Loucy (cell line): ENCODE measurements around the gene TACR2.
A peak's percentile ranks its signal among the peaks of the same experiment; 100 is the strongest.

Source experiments
- H2AFZ ChIP-seq: fragments of 200-600 bp; sonication (generic); 2 replicates; pipeline ENCODE4 v1.6.0; 2016; ENCODE audit warnings: antibody characterized with exemption, mild to moderate bottlenecking, low read length, moderate library complexity
- H3F3A ChIP-seq: fragments of 200-600 bp; 2 replicates; pipeline ENCODE4 v1.6.0; 2016; ENCODE audit warnings: antibody characterized with exemption, low read depth, mild to moderate bottlenecking
- H3K27me3 ChIP-seq: fragments of 200-600 bp; sonication (generic); 2 replicates; pipeline ENCODE4 v1.6.1; 2014; ENCODE audit warnings: low read length, mild to moderate bottlenecking; ENCODE audit not compliant: insufficient read depth, poor library complexity, severe bottlenecking
- H3K36me3 ChIP-seq: fragments of 200-600 bp; sonication (generic); 2 replicates; pipeline ENCODE4 v1.6.1; 2016; ENCODE audit warnings: low read length; ENCODE audit not compliant: insufficient read depth
- H3K4me1 ChIP-seq: fragments of 200-600 bp; sonication (generic); 2 replicates; pipeline ENCODE4 v1.5.1; 2014; ENCODE audit warnings: low read length, mild to moderate bottlenecking; ENCODE audit not compliant: insufficient read depth, poor library complexity, severe bottlenecking
- H3K4me2 ChIP-seq: fragments of 200-600 bp; sonication (generic); 2 replicates; pipeline ENCODE4 v1.6.0; 2014; ENCODE audit warnings: antibody characterized with exemption, low read length, low read depth, mild to moderate bottlenecking; ENCODE audit not compliant: poor library complexity, severe bottlenecking
- H3K4me3 ChIP-seq: fragments of 200-600 bp; sonication (generic); 2 replicates; pipeline ENCODE4 v1.5.1; 2014; ENCODE audit warnings: low read length, mild to moderate bottlenecking, mixed read lengths; ENCODE audit not compliant: poor library complexity, severe bottlenecking
- H3K79me2 ChIP-seq: fragments of 200-600 bp; sonication (generic); 2 replicates; pipeline ENCODE4 v1.6.1; 2014; ENCODE audit warnings: low read length; ENCODE audit not compliant: insufficient read depth
- H3K9ac ChIP-seq: fragments of 200-600 bp; sonication (generic); 2 replicates; pipeline ENCODE4 v1.6.0; 2014; ENCODE audit warnings: mild to moderate bottlenecking, low read depth, low read length, moderate library complexity; ENCODE audit not compliant: poor library complexity, severe bottlenecking
- H3K9me2 ChIP-seq: fragments of 200-600 bp; sonication (generic); replicated peaks from 2 replicates; pipeline ENCODE4 v1.6.1; 2016; ENCODE audit warnings: low read depth, low read length, mixed read lengths
- H3K9me3 ChIP-seq: fragments of 200-600 bp; sonication (generic); 2 replicates; pipeline ENCODE4 v1.6.1; 2014; ENCODE audit warnings: mild to moderate bottlenecking, antibody characterized with exemption, low read length, low read depth; ENCODE audit not compliant: insufficient read depth
- H4K20me1 ChIP-seq: fragments of 200-600 bp; sonication (generic); 2 replicates; pipeline ENCODE4 v1.6.0; 2014; ENCODE audit warnings: antibody characterized with exemption, low read length, mild to moderate bottlenecking; ENCODE audit not compliant: insufficient read depth, poor library complexity, severe bottlenecking
- EZH2phosphoT487 ChIP-seq: fragments of 200-600 bp; IDR thresholded peaks from 2 replicates; pipeline ENCODE4 v1.6.1; 2018; ENCODE audit warnings: antibody characterized with exemption, mild to moderate bottlenecking, moderate library complexity, borderline replicate concordance
- TF ChIP-seq, protein P1 (sequence below): fragments of 200-600 bp; sonication (generic); conservative IDR thresholded peaks from 2 replicates; pipeline ENCODE4 v1.5.1; 2014; ENCODE audit warnings: mild to moderate bottlenecking, antibody characterized with exemption, low read length

The TACR2 gene

DNA sequence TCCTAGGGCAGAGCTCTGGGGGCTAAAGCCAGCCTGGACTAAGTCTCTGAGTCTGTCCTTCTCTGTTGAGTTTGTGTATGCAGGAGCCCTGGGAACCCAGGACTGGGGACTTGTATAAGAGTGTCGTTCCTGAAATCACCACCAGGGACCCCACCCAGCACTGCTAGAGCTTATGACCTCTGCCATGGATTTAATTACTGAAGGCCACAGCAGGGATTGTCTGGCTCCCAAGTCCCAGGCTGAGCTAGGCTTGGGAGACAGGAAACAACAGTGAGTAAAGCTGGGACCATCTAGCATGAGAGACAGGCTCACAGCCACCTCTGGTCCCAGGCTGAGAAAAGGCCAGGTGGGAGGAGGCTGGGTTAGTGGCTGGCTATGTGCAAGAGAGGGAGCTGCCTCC is 33.1 kb upstream of the TACR2 start:
- H2AFZ ChIP-seq = 0 out of 2 replicates have a peak overlapping the region, but pooled peaks have one; percentile 29
- TF ChIP-seq, protein P1, sequence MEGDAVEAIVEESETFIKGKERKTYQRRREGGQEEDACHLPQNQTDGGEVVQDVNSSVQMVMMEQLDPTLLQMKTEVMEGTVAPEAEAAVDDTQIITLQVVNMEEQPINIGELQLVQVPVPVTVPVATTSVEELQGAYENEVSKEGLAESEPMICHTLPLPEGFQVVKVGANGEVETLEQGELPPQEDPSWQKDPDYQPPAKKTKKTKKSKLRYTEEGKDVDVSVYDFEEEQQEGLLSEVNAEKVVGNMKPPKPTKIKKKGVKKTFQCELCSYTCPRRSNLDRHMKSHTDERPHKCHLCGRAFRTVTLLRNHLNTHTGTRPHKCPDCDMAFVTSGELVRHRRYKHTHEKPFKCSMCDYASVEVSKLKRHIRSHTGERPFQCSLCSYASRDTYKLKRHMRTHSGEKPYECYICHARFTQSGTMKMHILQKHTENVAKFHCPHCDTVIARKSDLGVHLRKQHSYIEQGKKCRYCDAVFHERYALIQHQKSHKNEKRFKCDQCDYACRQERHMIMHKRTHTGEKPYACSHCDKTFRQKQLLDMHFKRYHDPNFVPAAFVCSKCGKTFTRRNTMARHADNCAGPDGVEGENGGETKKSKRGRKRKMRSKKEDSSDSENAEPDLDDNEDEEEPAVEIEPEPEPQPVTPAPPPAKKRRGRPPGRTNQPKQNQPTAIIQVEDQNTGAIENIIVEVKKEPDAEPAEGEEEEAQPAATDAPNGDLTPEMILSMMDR = peak; percentile 70
- TF ChIP-seq EZH2phosphoT487 = no peak
- no peak overlapping the region for H3K9ac ChIP-seq
- H3K27me3 ChIP-seq = no peaks in the 10 kb centered on the region
- H3F3A ChIP-seq = no peaks in the 10 kb centered on the region
- H3K79me2 ChIP-seq = no peaks in the 10 kb centered on the region
- H3K4me3 ChIP-seq = no peak overlapping the region
- no peaks in the 10 kb centered on the region for H3K9me2 ChIP-seq
- H3K4me2 ChIP-seq = no peak overlapping the region
- no peaks in the 10 kb centered on the region for H3K36me3 ChIP-seq
- peaks cover 17% of the 10 kb centered on the region for H3K4me1 ChIP-seq
- H4K20me1 ChIP-seq = no peaks in the 10 kb centered on the region
- no peaks in the 10 kb centered on the region for H3K9me3 ChIP-seq

GRCh38 chr10:69446650-69447151 is 30.0 kb upstream of the TACR2 start:
- H3K9ac ChIP-seq = no peak overlapping the region
- no peaks in the 10 kb centered on the region for H3K36me3 ChIP-seq
- H3K79me2 ChIP-seq = no peaks in the 10 kb centered on the region
- H3K9me3 ChIP-seq = no peaks in the 10 kb centered on the region
- H3K4me2 ChIP-seq = peak overlapping the region; percentile 16
- H3K4me3 ChIP-seq = no peak overlapping the region
- H3F3A ChIP-seq = no peaks in the 10 kb centered on the region
- H2AFZ ChIP-seq = no peak overlapping the region
- TF ChIP-seq, protein P1 = no peak
- no peak for TF ChIP-seq EZH2phosphoT487
- no peaks in the 10 kb centered on the region for H4K20me1 ChIP-seq
- H3K27me3 ChIP-seq = no peaks in the 10 kb centered on the region
- H3K9me2 ChIP-seq = no peaks in the 10 kb centered on the region
- peaks cover 17% of the 10 kb centered on the region for H3K4me1 ChIP-seq

GRCh38 chr10:69446229-69446628 is 29.5 kb upstream of the TACR2 start:
- TF ChIP-seq, protein P1 = no peak
- no peak for TF ChIP-seq EZH2phosphoT487
- no peak overlapping the region for H3K9ac ChIP-seq
- no peaks in the 10 kb centered on the region for H3K9me2 ChIP-seq
- peaks cover 17% of the 10 kb centered on the region for H3K4me1 ChIP-seq
- H4K20me1 ChIP-seq = no peaks in the 10 kb centered on the region
- no peak overlapping the region for H3K4me3 ChIP-seq
- H3F3A ChIP-seq = no peaks in the 10 kb centered on the region
- no peak overlapping the region for H2AFZ ChIP-seq
- peak overlapping the region; percentile 16 for H3K4me2 ChIP-seq
- no peaks in the 10 kb centered on the region for H3K27me3 ChIP-seq
- no peaks in the 10 kb centered on the region for H3K9me3 ChIP-seq
- no peaks in the 10 kb centered on the region for H3K36me3 ChIP-seq
- H3K79me2 ChIP-seq = no peaks in the 10 kb centered on the region
